BE2C (cell line): Measurements from ENCODE around the gene FXN.

Source experiments
- DNase-seq: peaks from one replicate; pipeline ENCODE4 v3.0.0-alpha.2; 2020
- H3K27me3 ChIP-seq: fragments of 250-450 bp; sonication (Bioruptor Pico); 2 replicates; pipeline ENCODE4 v1.5.1; 2020; ENCODE audit warnings: mild to moderate bottlenecking
- H3K36me3 ChIP-seq: fragments of 250-450 bp; sonication (Bioruptor Pico); 2 replicates; pipeline ENCODE4 v1.5.1; 2020; ENCODE audit warnings: mild to moderate bottlenecking
- H3K4me1 ChIP-seq: fragments of 250-450 bp; sonication (Bioruptor Pico); 2 replicates; pipeline ENCODE4 v1.5.1; 2020
- H3K4me3 ChIP-seq: 2 replicates; pipeline ENCODE4 v1.5.1; 2011; ENCODE audit warnings: low read depth, low read length
- H3K9me3 ChIP-seq: fragments of 250-450 bp; sonication (Bioruptor Pico); 2 replicates; pipeline ENCODE4 v1.5.1; 2020
- CTCF ChIP-seq: IDR thresholded peaks from 2 replicates; pipeline ENCODE4 v1.5.1; 2012; ENCODE audit warnings: mild to moderate bottlenecking, low read depth, low read length

FXN gene

GRCh38 chr9:69076550-69076949 is 41.0 kb downstream of the FXN start:
- Histone ChIP-seq H3K4me3 (no peak overlapping the region), H3K4me1 (no peaks in the 10 kb centered on the region), H3K9me3 (no peaks in the 10 kb centered on the region), H3K27me3 (no peaks in the 10 kb centered on the region), H3K36me3 (no peaks in the 10 kb centered on the region; the same call in 1 of the 2 replicates)
- no peak for TF ChIP-seq CTCF
- DNase-seq, result no peak

- Histone ChIP-seq H3K9me3 (no peaks in the 10 kb centered on the region), H3K27me3 (no peaks in the 10 kb centered on the region), H3K4me3 (no peak overlapping the region), H3K4me1 (no peaks in the 10 kb centered on the region), H3K36me3 (no peaks in the 10 kb centered on the region)
- no peak for DNase-seq
- no peak for TF ChIP-seq CTCF
These were observed 42.5 kb downstream of the FXN start for GRCh38 chr9:69078069-69078468.

GRCh38 chr9:69078581-69078980 is 43.0 kb downstream of the FXN start:
- no peaks in the 10 kb centered on the region for H3K4me1 ChIP-seq
- TF ChIP-seq CTCF, result no peak
- no peak overlapping the region for H3K4me3 ChIP-seq
- no peaks in the 10 kb centered on the region for H3K9me3 ChIP-seq
- H3K27me3 ChIP-seq, result no peaks in the 10 kb centered on the region
- DNase-seq, result no peak
- no peaks in the 10 kb centered on the region for H3K36me3 ChIP-seq

GRCh38 chr9:69079186-69079585 is 43.6 kb downstream of the FXN start:
- no peaks in the 10 kb centered on the region for H3K9me3 ChIP-seq
- no peak for DNase-seq
- H3K36me3 ChIP-seq, result no peaks in the 10 kb centered on the region
- H3K4me1 ChIP-seq, result no peaks in the 10 kb centered on the region
- TF ChIP-seq CTCF, result no peak
- H3K4me3 ChIP-seq, result no peak overlapping the region
- H3K27me3 ChIP-seq, result no peaks in the 10 kb centered on the region

- Histone ChIP-seq H3K27me3 (no peaks in the 10 kb centered on the region), H3K9me3 (no peaks in the 10 kb centered on the region), H3K4me1 (no peaks in the 10 kb centered on the region), H3K4me3 (no peak overlapping the region), H3K36me3 (no peaks in the 10 kb centered on the region)
- no peak for DNase-seq
- TF ChIP-seq CTCF, result no peak
These were observed 45.7 kb downstream of the FXN start for GRCh38 chr9:69081261-69081660.

- no peak for TF ChIP-seq CTCF
- Histone ChIP-seq H3K27me3 (no peaks in the 10 kb centered on the region), H3K9me3 (no peaks in the 10 kb centered on the region), H3K4me1 (no peaks in the 10 kb centered on the region), H3K4me3 (no peak overlapping the region), H3K36me3 (no peaks in the 10 kb centered on the region)
- DNase-seq, result no peak
These were observed 47.8 kb downstream of the FXN start for GRCh38 chr9:69083321-69083720.
